ENCODE results near the gene KIF18B. TPM values are rescaled to one million over a fixed set of nuclear protein-coding genes. Genes with fewer than 3 reads are reported as not detected.

KIF18B gene
- polyA plus RNA-seq, 1 experiment, result 10.6 TPM

GRCh38 chr17:44914698-44915271 lies 32.8 kb downstream of the KIF18B start:
- ChIA-PET CTCF (interaction anchor here (16.0 kb wide), 1 partner anchor 105 kb away, joined by 259 read pairs; no protein-coding TSS in a partner anchor), POLR2A (no interaction called here)
- Histone ChIP-seq H3K4me3 (ENCODE audit: low read depth, low read length) (no peak overlapping the region), H3K27me3 (ENCODE audit: control insufficient read depth, insufficient read depth, low read length) (0 out of 2 replicates have a peak, but pooled peaks cover 1% of the 10 kb centered on the region), H3K36me3 (ENCODE audit: control insufficient read depth, insufficient read depth, low read length) (no peaks in the 10 kb centered on the region)
- DNase-seq (ENCODE audit: low read depth), result no peak
- TF ChIP-seq, protein P1, sequence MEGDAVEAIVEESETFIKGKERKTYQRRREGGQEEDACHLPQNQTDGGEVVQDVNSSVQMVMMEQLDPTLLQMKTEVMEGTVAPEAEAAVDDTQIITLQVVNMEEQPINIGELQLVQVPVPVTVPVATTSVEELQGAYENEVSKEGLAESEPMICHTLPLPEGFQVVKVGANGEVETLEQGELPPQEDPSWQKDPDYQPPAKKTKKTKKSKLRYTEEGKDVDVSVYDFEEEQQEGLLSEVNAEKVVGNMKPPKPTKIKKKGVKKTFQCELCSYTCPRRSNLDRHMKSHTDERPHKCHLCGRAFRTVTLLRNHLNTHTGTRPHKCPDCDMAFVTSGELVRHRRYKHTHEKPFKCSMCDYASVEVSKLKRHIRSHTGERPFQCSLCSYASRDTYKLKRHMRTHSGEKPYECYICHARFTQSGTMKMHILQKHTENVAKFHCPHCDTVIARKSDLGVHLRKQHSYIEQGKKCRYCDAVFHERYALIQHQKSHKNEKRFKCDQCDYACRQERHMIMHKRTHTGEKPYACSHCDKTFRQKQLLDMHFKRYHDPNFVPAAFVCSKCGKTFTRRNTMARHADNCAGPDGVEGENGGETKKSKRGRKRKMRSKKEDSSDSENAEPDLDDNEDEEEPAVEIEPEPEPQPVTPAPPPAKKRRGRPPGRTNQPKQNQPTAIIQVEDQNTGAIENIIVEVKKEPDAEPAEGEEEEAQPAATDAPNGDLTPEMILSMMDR (IDR thresholded peaks at IDR 0.05; ENCODE audit: insufficient read depth, low read depth, low read length), result no peak

DNA sequence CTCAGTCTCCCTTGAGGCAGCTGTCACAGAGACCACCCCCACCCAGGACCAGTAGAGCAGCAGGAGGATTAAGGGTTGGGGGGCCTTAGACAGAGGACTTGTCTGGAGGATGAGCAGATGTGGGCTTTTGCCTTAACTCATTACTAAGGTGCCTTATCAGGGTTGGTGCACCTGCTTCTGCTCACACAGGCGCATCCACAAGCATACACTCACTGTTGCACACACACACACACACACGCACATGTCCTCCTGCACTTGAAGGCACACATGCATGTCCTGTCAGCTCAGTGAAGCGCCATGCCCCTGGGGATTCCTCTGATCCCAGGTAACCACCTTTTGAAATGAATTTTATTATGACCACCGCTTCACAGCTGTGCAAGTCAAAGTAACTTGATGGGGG lies 33.4 kb downstream of the KIF18B start:
- Histone ChIP-seq H3K27me3 (ENCODE audit: control insufficient read depth, insufficient read depth, low read length) (0 out of 2 replicates have a peak, but pooled peaks cover 1% of the 10 kb centered on the region), H3K36me3 (ENCODE audit: control insufficient read depth, insufficient read depth, low read length) (no peaks in the 10 kb centered on the region), H3K4me3 (ENCODE audit: low read depth, low read length) (no peak overlapping the region)
- ChIA-PET POLR2A (no interaction called here), CTCF (interaction anchor here (0.5 to 16.0 kb wide), 3 partner anchors 9 to 181 kb away, joined by 3 to 259 read pairs (median 4); no protein-coding TSS in a partner anchor)
- TF ChIP-seq, protein P1 (IDR thresholded peaks at IDR 0.05; ENCODE audit: insufficient read depth, low read depth, low read length), result no peak
- DNase-seq (ENCODE audit: low read depth), result no peak

DNA sequence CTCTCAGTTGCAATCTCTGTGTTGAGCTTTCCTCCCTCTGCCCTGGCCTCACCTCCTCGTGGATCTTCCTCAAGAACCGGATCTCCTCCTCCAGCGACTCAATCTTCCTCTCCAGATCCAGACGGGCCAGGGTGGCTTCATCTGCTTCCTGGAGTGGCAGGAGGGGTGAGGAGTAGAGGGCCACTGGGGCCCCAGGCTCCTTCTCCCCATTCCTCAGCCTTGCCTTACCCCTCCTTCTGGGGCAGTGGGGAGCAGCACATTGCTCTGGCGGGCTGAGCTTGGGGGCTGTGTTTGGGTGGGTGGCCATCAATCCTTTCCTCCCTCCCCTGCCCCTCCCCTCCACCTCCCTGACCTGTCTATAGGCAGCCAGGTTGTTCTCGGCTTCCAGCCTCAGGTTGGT lies 33.9 kb downstream of the KIF18B start:
- DNase-seq (ENCODE audit: low read depth), result no peak
- Histone ChIP-seq H3K36me3 (ENCODE audit: control insufficient read depth, insufficient read depth, low read length) (no peaks in the 10 kb centered on the region), H3K4me3 (ENCODE audit: low read depth, low read length) (no peak overlapping the region), H3K27me3 (ENCODE audit: control insufficient read depth, insufficient read depth, low read length) (0 out of 2 replicates have a peak, but pooled peaks cover 1% of the 10 kb centered on the region)
- ChIA-PET CTCF (interaction anchor here (0.5 to 16.0 kb wide), 3 partner anchors 9 to 182 kb away, joined by 3 to 259 read pairs (median 4); no protein-coding TSS in a partner anchor), POLR2A (no interaction called here)
- TF ChIP-seq, protein P1 (IDR thresholded peaks at IDR 0.05; ENCODE audit: insufficient read depth, low read depth, low read length), result no peak

DNA sequence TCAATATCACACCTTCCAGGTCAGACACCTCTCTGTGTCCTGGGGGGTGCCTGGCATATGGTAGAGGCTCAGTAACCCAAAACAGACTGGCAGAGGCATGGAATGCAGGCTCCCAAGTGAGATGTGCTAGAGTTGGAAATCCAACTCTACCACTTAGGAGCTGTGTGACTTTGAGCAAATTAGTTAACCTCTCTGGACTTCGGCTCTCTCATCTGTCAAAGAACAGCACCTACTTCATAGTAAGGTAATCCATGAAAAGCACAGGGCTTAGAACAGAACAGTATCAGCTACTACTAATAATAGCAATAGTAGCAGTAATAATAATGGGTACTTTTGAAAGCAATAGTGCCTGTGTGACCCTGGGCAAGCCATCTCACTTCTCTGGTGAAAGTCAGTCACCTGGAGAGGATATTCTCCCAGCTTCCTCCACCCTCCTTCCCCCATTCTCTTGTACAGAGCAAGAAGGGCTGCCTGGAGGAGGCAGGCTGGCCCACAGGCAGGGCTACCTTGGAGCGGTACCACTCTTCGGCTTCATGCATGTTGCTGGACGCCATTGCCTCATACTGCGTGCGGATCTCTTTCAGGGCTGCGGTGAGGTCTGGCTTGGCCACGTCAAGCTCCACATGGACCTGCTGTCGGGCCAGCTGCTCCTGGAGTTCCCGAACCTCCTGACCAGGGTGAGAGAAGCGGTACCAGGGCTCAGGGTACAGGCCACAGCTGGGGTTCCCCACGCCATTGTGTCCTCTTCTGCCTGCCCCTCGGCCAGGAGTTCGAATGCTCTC lies 34.6 kb downstream of the KIF18B start:
- ChIA-PET CTCF (interaction anchor here (0.9 to 16.0 kb wide), 4 partner anchors 10 to 220 kb away, joined by 3 to 259 read pairs (median 5); partner anchors contain the start of gene PLCD3), POLR2A (no interaction called here)
- no peak for DNase-seq (ENCODE audit: low read depth)
- H3K36me3 ChIP-seq (ENCODE audit: control insufficient read depth, insufficient read depth, low read length), result no peaks in the 10 kb centered on the region
- no peak overlapping the region for H3K4me3 ChIP-seq (ENCODE audit: low read depth, low read length)
- TF ChIP-seq, protein P1 (IDR thresholded peaks at IDR 0.05; ENCODE audit: insufficient read depth, low read depth, low read length), result no peak
- H3K27me3 ChIP-seq (ENCODE audit: control insufficient read depth, insufficient read depth, low read length), result 0 out of 2 replicates have a peak, but pooled peaks cover 1% of the 10 kb centered on the region

Measured in BJ (cell line).